HFFc6 (cell line): Measurements from ENCODE around the gene TXK. TPM values are rescaled to one million over a fixed set of nuclear protein-coding genes. Genes with fewer than 3 reads are reported as not detected.
A peak's percentile ranks its signal among the peaks of the same experiment; 100 is the strongest.

Source experiments
- DNase-seq: peaks from one replicate; pipeline ENCODE4 v3.0.0-alpha.2; 2018
- H3K27ac Mint-ChIP-seq: 2 replicates; pipeline ENCODE4 v1.8.0; 2020; ENCODE audit warnings: mild to moderate bottlenecking, mixed read lengths
- H3K27me3 Mint-ChIP-seq: 2 replicates; pipeline ENCODE4 v1.8.0; 2021; ENCODE audit warnings: mild to moderate bottlenecking, moderate library complexity, mixed read lengths; ENCODE audit not compliant: insufficient read depth
- H3K36me3 Mint-ChIP-seq: 2 replicates; pipeline ENCODE4 v1.8.0; 2021; ENCODE audit warnings: low read depth, mixed read lengths
- H3K4me1 Mint-ChIP-seq: 2 replicates; pipeline ENCODE4 v1.8.0; 2020; ENCODE audit warnings: low read depth, mixed read lengths
- H3K4me3 Mint-ChIP-seq: 2 replicates; pipeline ENCODE4 v1.8.0; 2020; ENCODE audit warnings: mild to moderate bottlenecking, moderate library complexity, mixed read lengths
- H3K9me3 Mint-ChIP-seq: 2 replicates; pipeline ENCODE4 v1.8.0; 2020; ENCODE audit warnings: mild to moderate bottlenecking, mixed read lengths
- CTCF ChIP-seq: fragments of 200-600 bp; sonication (generic); IDR thresholded peaks from 2 replicates; pipeline ENCODE4 v1.5.0; 2021; ENCODE audit warnings: antibody characterized with exemption, mild to moderate bottlenecking
- total RNA-seq, 6 experiments: library from RNA; stranded (reverse); fragmentation: NEBNext Ultra II Directional; extraction: Animal tissue kit (Norgen Biotek cat#: 25700); gene quantifications; 2 replicates in 1 of 6; 3 replicates in 5 of 6; pipeline ENCODE4 v1.2.3, GENCODE V29; 2021

TXK gene
- total RNA-seq, 6 experiments from 2014 or later, result not detected

- Mint-ChIP-seq H3K27ac (peak overlapping the region; percentile 40; the same call in 1 of the 2 replicates), H3K9me3 (no peaks in the 10 kb centered on the region), H3K36me3 (no peaks in the 10 kb centered on the region), H3K4me1 (peaks cover 42% of the 10 kb centered on the region), H3K4me3 (peak overlapping the region; percentile 52), H3K27me3 (peaks cover 6% of the 10 kb centered on the region)
- DNase-seq, result peak; percentile 57
- TF ChIP-seq CTCF, result no peak
These were observed 54.1 kb downstream of the TXK start for GRCh38 chr4:48079972-48080391.

- H3K9me3 Mint-ChIP-seq, result no peaks in the 10 kb centered on the region
- peaks cover 5% of the 10 kb centered on the region for H3K27me3 Mint-ChIP-seq
- DNase-seq, result no peak
- H3K4me1 Mint-ChIP-seq, result peaks cover 39% of the 10 kb centered on the region
- H3K27ac Mint-ChIP-seq, result no peak overlapping the region
- no peak overlapping the region for H3K4me3 Mint-ChIP-seq
- TF ChIP-seq CTCF, result no peak
- H3K36me3 Mint-ChIP-seq, result no peaks in the 10 kb centered on the region
These were observed 55.0 kb downstream of the TXK start for GRCh38 chr4:48078862-48079655.

- Mint-ChIP-seq H3K4me1 (peaks cover 39% of the 10 kb centered on the region), H3K9me3 (no peaks in the 10 kb centered on the region), H3K36me3 (no peaks in the 10 kb centered on the region), H3K27ac (no peak overlapping the region), H3K4me3 (no peak overlapping the region), H3K27me3 (peaks cover 5% of the 10 kb centered on the region)
- no peak for TF ChIP-seq CTCF
- no peak for DNase-seq
These were observed 55.6 kb downstream of the TXK start for GRCh38 chr4:48078425-48078824.

- peaks cover 4% of the 10 kb centered on the region for H3K27me3 Mint-ChIP-seq
- H3K36me3 Mint-ChIP-seq, result no peaks in the 10 kb centered on the region
- no peaks in the 10 kb centered on the region for H3K9me3 Mint-ChIP-seq
- no peak for DNase-seq
- H3K27ac Mint-ChIP-seq, result no peak overlapping the region
- H3K4me1 Mint-ChIP-seq, result peaks cover 12% of the 10 kb centered on the region
- TF ChIP-seq CTCF, result no peak
- H3K4me3 Mint-ChIP-seq, result no peak overlapping the region
These were observed 59.4 kb downstream of the TXK start for GRCh38 chr4:48074657-48075056.

- Mint-ChIP-seq H3K4me1 (peaks cover 2% of the 10 kb centered on the region; the same call in 1 of the 2 replicates), H3K27ac (no peak overlapping the region), H3K36me3 (no peaks in the 10 kb centered on the region), H3K9me3 (no peaks in the 10 kb centered on the region), H3K4me3 (no peak overlapping the region), H3K27me3 (peaks cover 4% of the 10 kb centered on the region)
- no peak for DNase-seq
- no peak for TF ChIP-seq CTCF
These were observed 60.4 kb downstream of the TXK start for GRCh38 chr4:48073567-48074103.
